Lower leg skin (tissue), 4 donors: ENCODE results near the gene MEF2C. TPM values are rescaled to one million over a fixed set of nuclear protein-coding genes. Genes with fewer than 3 reads are reported as not detected.

ENCODE experiments used
- DNase-seq, 2 donors: peaks; one replicate each; pipeline ENCODE4 v3.0.0-alpha.2; 2019; ENCODE audit warnings: low spot score in 2 of 2
- H3K4me3 ChIP-seq: fragments of 200-600 bp; sonication (generic); 2 replicates; pipeline ENCODE4 v1.5.1; 2017; ENCODE audit warnings: mild to moderate bottlenecking, low read depth; ENCODE audit not compliant: poor library complexity, severe bottlenecking
- POLR2A ChIP-seq, 2 donors: fragments of 450-650 bp; IDR thresholded peaks; one replicate each; pipeline ENCODE4 v1.6.1; 2016 to 2017; ENCODE audit warnings: antibody characterized with exemption in 2 of 2, mild to moderate bottlenecking in 1 of 2, moderate library complexity in 1 of 2
- WGBS, 2 donors: methylation state at CpG; one replicate each; pipeline ENCODE4 v1.1.5; 2018; 5-methylcytosine and 5-hydroxymethylcytosine counted together
- intact Hi-C: fragments of 100-400 bp; cut with DNase I; formaldehyde crosslinking; loops from one replicate; pipeline ENCODE4 v1.15.0; 2023; ENCODE audit warnings: low total_unique reads
- total RNA-seq, 4 donors: library from RNA; depleted of rRNA; stranded (reverse); fragments of >200 nt; gene quantifications; one replicate each; pipeline ENCODE4 v1.1.0, GENCODE V29; 2016
- TF ChIP-seq, protein P1 (sequence below), 3 donors: fragments of 450-650 bp; IDR thresholded peaks; one replicate each; pipeline ENCODE4 v1.5.1; 2016; ENCODE audit warnings: antibody characterized with exemption in 3 of 3, mild to moderate bottlenecking in 3 of 3, moderate library complexity in 2 of 3

Gene MEF2C
- total RNA-seq, 4 donors from 2014 or later, result 2.4 to 15.5 (median 8.1) TPM

DNA sequence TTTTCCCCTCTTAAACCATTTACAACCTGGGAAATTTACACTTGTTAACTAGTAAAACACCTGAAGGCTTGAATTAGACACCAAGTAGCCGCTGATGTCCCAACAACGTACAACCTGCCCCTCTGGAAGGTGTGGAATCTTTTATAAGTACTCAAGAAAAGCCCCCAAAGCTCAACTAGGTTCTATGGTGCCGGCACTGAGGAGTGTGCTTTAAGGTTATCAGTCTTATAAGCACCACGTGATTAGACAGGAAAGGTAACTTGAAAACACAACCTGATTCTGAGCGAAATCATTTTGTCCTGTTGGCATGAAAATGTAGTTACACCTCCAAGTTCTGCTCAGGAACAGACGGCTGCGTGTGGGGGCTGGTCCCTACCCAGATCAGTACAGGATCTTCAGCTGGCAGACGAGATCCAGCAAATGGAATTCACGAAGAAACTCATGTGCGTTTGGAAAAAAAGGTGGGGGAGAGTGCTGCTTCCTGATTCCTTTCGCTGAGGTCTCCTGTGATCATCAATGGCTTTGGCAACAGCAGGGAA lies 195.5 kb downstream of the MEF2C start:
- WGBS, 2 donors, result 6 to 7% methylated on average over 11 of the region's 11 CpGs
- H3K4me3 ChIP-seq, result no peak overlapping the region
- TF ChIP-seq, protein P1, sequence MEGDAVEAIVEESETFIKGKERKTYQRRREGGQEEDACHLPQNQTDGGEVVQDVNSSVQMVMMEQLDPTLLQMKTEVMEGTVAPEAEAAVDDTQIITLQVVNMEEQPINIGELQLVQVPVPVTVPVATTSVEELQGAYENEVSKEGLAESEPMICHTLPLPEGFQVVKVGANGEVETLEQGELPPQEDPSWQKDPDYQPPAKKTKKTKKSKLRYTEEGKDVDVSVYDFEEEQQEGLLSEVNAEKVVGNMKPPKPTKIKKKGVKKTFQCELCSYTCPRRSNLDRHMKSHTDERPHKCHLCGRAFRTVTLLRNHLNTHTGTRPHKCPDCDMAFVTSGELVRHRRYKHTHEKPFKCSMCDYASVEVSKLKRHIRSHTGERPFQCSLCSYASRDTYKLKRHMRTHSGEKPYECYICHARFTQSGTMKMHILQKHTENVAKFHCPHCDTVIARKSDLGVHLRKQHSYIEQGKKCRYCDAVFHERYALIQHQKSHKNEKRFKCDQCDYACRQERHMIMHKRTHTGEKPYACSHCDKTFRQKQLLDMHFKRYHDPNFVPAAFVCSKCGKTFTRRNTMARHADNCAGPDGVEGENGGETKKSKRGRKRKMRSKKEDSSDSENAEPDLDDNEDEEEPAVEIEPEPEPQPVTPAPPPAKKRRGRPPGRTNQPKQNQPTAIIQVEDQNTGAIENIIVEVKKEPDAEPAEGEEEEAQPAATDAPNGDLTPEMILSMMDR (IDR thresholded peaks at IDR 0.05), result no peak
- no peak for TF ChIP-seq POLR2A (IDR thresholded peaks at IDR 0.05)
- intact Hi-C loops, result loop anchor here (10.0 kb wide), 1 partner anchor 543 kb away; no protein-coding TSS in a partner anchor
- no peak for DNase-seq

DNA sequence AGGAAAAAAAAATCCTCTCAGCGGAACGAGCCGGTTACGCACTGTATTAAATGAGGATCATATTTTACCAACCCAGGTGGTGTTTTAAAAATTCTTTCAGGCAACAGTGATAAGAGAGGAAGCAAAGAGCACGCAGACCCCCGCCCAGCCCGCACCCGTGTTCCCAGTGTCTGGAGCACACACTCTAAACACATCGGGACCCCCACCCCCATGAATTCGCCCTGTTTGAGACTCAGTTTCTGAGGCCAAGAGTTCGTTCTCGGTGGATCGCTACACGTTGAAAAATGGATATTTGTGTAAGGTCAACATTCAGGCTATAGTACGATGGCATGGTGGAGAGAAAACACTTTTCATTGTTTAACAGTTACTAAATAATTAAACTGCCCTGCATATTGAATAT lies 196.3 kb downstream of the MEF2C start:
- H3K4me3 ChIP-seq, result no peak overlapping the region
- WGBS, 2 donors, result 15 to 16% methylated on average over 15 of the region's 15 CpGs
- no peak for TF ChIP-seq POLR2A (IDR thresholded peaks at IDR 0.05)
- TF ChIP-seq, protein P1 (IDR thresholded peaks at IDR 0.05), result no peak
- intact Hi-C loops, result loop anchor here (10.0 kb wide), 1 partner anchor 542 kb away; no protein-coding TSS in a partner anchor
- DNase-seq, result no peak

DNA sequence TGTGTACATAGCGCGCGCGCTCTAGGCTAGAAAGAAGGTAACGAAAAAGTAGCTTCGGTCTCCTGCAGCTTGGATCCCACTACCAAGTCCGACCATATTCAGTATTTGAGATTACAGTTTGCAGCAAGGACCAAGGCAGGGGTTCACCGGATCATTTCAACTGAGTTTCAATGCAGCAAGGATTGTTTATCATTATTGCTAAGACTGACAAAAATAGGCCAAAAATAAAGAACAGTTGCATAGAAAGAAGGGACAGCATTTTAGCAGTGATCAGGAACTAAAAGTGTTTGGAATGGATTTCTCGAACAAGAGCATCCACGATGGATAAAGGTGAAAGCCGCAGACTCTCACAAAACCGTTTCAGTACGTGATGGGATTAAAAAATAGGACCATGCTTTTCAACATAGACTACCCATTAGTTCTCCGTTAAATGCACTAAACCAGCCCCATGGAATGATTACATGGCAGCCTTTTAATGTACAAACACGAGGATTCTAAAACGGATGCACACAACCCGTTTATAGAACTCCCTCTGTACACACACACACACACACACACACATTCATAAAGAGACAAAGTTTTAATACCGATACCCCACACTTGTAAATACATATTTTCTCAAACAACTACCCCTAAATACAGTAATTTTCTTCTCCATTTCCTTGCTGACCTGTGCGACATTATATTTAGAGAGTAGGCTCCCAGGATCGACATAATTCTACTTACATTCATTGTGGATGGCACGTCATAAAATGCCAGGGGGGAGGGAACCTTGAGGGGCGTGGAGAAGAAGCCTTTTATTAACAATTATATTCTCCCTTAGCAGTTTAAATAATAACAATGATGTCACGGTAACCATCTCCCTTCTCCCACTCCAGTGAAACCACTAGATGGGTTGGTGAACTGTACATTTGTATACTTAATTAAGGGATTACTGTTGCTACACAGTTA lies 197.1 kb downstream of the MEF2C start:
- no peak overlapping the region for H3K4me3 ChIP-seq
- intact Hi-C loops, result loop anchor here (10.0 kb wide), 1 partner anchor 541 kb away; no protein-coding TSS in a partner anchor
- DNase-seq, result no peak
- no peak for TF ChIP-seq POLR2A (IDR thresholded peaks at IDR 0.05)
- TF ChIP-seq, protein P1 (IDR thresholded peaks at IDR 0.05), result no peak
- 11% methylated on average over 23 of the region's 23 CpGs for WGBS, 2 donors

DNA sequence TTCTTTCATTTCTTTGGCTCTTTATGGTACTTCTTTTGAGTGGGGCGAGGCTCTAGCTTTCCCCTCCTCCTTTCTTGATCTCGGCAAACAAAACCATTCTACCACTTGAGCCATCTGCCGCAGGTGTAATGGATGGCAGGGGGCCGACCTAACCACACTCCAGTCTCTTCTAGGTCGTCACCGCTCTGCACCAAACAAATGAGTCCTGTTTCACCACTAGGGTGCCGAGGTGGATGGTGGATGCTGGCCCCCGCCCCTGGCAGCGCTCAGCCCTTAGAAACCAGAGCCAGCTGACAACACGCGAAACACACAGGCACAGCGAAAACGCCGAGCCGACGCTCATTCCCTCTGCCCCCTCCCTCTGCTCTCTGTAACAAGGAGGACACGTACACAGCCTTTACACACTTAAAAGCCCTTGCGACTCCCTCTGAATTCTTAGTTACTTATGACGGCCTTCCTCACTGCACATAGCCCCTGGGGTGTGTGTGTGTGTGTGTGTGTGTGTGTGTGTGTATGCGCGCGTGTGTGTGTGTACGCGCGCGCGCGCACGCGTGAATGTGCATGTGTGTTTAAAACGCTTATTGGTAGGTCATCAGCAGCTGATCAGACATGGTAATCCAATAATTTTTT lies 199.4 kb downstream of the MEF2C start:
- intact Hi-C loops, result loop anchor here (5.0 to 10.0 kb wide), 2 partner anchors 539 to 901 kb away; no protein-coding TSS in a partner anchor
- WGBS, 2 donors, result 3 to 5% methylated on average over 31 of the region's 31 CpGs

DNA sequence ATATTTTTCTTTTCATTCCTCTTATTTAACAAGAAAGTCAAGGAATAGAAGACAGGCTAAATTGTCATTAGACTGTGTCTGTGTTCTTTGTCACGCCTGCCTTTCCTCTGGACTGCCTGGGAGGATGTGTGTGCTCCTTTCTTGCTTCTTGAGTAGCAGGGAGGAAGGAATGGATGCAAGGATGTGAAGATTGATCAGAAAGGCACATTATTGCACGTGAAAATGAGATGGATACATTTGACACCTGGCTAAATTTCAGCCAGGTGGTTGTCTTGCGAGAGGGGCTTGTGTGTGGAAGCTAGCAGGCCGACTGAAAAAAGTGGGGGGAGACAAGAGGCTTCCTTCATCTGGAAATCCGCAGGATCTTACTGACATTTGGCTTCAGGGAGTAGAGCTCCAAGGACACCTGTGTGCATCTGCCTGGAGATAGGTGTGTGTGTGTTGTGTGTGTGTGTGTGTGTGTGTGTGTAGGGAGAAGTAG lies 200.1 kb downstream of the MEF2C start:
- intact Hi-C loops, result loop anchor here (5.0 to 10.0 kb wide), 2 partner anchors 538 to 901 kb away; no protein-coding TSS in a partner anchor
- DNase-seq, result no peak
- TF ChIP-seq, protein P1 (IDR thresholded peaks at IDR 0.05), result no peak
- TF ChIP-seq POLR2A (IDR thresholded peaks at IDR 0.05), result no peak
- H3K4me3 ChIP-seq, result no peak overlapping the region
- WGBS, 2 donors, result 15 to 24% methylated on average over 5 of the region's 5 CpGs

More for the DNA sequence above, 199.4 kb downstream of the MEF2C start:
- H3K4me3 ChIP-seq, result no peak overlapping the region
- DNase-seq, result no peak
- TF ChIP-seq, protein P1 (IDR thresholded peaks at IDR 0.05), result no peak
- no peak for TF ChIP-seq POLR2A (IDR thresholded peaks at IDR 0.05)
